Measurements from ENCODE around the gene PRR15L.

PRR15L gene

GRCh38 chr17:47959825-47960655 is 2.4 kb upstream of the PRR15L start:
- DNase-seq (ENCODE audit: low spot score) = no peak

- DNase-seq (ENCODE audit: low spot score) = no peak
Measured at GRCh38 chr17:47956791-47957590, 692 bp downstream of the PRR15L start.

DNA sequence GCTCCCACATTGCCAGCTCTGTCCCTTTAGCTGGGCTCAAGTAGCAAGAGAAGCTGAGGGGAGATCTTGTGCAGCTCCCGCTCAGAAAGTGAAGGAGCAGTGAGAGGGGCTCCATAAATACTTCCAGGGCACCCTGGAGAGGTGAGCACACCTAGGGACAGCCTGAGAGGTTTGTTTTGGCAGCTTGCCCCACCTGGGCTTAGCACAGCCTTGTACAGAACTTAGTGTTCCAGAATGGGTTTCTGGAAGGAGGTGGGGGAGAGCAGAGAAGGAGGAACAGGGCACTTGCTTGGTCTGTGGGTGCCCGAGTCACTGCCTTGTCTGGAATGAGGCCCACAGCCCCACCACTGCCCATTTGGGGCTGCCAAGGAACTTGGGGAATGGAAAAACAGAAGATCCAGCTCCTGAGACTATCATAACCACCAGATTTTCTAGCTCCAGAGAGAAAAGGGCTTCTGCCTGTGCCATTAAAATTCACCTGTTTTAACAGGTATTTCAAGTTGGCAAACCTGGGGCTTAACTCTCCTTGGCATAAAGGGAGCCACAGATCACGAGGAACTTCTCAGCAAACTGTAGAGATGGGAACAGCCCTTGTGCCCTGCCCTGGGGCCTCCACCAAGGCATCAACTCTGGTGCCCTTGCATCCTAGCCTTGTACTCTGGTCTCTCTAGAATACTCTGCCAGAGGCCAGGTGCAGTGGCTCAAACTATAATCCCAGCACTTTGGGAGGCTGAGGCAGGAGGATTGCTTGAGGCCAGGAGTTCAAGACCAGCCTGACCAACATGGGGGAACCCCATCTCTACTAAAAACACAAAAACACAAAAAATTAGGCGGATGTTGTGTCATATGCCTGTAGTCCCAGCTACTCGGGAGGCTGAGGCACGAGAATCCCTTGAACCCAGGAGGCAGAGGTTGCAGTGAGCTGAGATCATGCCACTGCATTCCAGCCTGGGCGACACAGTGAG is 1.9 kb downstream of the PRR15L start:
- DNase-seq (ENCODE audit: low spot score) = no peak

GRCh38 chr17:47953909-47954308 is 3.8 kb downstream of the PRR15L start:
- no peak for DNase-seq (ENCODE audit: low spot score)

- DNase-seq (ENCODE audit: low spot score) = no peak
Measured at GRCh38 chr17:47952171-47953021, 5.3 kb downstream of the PRR15L start.

GRCh38 chr17:47950448-47950847 is 7.2 kb downstream of the PRR15L start:
- DNase-seq (ENCODE audit: low spot score) = no peak

DNA sequence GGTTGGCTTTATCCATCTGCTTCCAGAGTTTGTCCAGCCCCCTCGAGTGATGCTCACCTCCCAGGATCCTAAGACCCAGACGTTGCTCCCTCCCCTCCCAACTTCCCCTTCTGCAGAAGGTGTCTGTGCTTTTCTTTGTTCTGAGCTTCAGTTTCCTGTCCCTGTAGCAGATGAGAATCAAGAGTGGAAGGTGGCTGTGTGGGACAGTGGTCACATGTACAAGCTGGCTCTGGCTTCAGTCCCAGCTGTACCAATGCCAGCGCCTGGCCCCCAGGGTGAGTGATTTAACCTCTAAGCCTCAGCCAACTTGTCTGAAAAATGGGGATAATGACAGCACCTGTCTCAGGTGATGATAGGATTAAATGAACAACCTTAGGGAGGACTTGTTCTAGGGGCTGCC is 7.7 kb downstream of the PRR15L start:
- no peak for DNase-seq (ENCODE audit: low spot score)

- DNase-seq (ENCODE audit: low spot score) = peak; percentile 75
Measured at GRCh38 chr17:47949197-47949759, 8.4 kb downstream of the PRR15L start.

DNA sequence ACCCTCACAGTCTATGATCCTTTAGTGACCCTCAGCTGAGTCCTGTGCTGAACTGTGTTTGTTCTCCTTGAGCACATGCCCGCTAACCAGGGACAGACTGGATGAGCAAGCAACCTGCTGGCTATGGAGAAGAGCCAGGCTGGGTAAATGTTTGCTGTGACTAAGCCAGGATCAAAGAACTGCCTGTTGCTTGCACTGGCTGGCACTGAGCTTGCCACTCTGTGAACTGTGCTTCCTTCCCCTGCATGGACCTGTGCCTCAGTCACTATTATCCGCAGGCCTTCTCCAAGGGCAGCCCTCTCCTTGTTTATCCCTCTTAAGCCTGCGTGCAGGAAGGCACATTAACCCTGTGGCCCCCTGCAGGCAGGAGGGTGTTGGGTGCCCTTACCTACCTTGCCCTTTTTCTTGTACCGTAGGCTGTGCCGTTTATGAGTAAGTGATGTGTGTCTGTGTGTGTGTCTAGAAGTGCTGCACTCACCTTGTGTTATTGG is 8.9 kb downstream of the PRR15L start:
- no peak for DNase-seq (ENCODE audit: low spot score)

- peak; percentile 94 for DNase-seq (ENCODE audit: low spot score)
Measured at GRCh38 chr17:47946929-47947397, 10.7 kb downstream of the PRR15L start.

- no peak for DNase-seq (ENCODE audit: low spot score)
Measured at GRCh38 chr17:47946516-47946915, 11.2 kb downstream of the PRR15L start.

- no peak for DNase-seq (ENCODE audit: low spot score)
Measured at GRCh38 chr17:47945529-47946508, 11.9 kb downstream of the PRR15L start.

DNA sequence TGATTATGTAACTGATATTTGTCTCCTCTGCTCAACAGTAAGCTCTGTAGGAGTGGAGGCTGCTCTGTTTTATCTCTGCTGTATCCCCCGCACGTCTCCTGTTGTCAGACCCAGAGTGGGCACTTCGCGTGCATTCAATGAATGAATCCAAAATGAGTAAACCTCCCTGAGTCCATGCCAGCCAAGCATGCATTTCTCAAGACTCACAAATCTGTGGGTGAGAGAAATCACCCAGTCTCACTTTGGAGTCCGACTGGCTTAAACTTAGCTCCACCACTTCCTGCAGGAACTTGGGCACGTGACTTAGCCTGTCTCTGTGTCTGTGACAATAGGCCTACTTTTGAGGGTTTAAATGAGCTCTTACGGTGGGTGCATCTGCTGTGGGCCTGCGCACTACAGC is 12.6 kb downstream of the PRR15L start:
- no peak for DNase-seq (ENCODE audit: low spot score)

- DNase-seq (ENCODE audit: low spot score) = no peak
Measured at GRCh38 chr17:47942568-47942967, 15.1 kb downstream of the PRR15L start.

DNA sequence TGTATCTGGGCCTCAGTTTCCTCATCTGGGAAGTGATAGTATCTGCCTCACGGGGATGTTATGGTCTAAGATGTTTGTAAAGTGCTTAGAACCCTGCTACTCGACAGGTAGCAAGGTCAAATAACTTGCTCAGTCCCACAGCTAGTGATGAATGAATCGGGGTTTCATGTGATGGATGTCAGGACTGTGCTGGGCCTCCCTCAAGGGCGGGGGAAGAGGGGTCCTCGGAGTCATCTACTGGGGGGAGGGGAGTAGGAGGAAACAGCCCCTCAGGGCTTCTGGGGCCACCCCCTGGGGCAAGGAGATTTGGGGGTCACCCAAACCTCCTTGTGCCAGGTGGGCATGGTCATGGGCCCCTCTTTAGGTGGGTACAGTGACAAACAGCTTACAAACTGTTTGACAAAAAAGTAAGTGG is 15.6 kb downstream of the PRR15L start:
- no peak for DNase-seq (ENCODE audit: low spot score)

DNA sequence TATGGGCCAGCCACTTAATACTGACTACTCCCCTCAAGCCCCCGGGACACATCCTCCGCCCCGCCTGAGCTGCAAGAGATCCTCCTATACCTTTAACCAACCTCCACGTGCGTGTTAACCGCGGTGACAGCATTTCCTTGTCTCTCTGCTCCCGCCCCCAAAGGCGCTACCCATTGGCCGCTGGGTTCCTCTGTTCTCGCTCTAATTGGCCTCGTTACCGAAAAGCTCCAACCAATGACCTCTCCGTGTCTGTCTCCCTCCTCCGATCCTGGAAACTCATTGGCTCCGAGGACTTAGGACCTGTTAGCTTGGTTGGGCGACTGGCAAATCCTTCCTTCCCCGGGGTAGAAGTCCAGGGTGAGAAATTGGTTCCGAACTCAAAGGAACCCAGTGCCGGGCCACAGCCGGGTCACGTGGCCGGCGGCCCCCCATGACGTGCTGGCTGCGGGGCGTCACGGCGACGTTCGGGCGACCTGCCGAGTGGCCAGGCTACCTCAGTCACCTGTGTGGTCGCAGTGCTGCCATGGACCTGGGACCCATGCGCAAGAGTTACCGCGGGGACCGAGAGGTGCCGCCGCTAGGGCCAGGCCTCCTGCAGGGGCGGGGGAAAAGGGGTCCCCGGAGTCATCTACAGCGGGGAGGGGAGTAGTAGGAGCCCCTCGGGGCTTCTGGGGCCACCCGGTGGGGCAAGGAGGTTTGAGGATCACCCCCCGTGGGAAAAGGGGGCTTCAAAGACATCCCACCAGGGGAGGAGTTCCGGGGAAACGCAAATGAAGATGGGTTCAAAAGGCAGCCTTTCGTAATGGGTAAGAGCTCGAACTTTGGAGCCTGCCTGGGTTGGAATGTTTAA is 16.2 kb downstream of the PRR15L start, which contains the start of gene PNPO:
PNPO (plus strand) TSS at position 326 of the 850 bp plus-strand sequence; CDS start at position 431, 105 bp downstream.
- DNase-seq (ENCODE audit: low spot score) = peak; percentile 98

- no peak for DNase-seq (ENCODE audit: low spot score)
Measured at GRCh38 chr17:47937941-47938340, 19.7 kb downstream of the PRR15L start.

DNA sequence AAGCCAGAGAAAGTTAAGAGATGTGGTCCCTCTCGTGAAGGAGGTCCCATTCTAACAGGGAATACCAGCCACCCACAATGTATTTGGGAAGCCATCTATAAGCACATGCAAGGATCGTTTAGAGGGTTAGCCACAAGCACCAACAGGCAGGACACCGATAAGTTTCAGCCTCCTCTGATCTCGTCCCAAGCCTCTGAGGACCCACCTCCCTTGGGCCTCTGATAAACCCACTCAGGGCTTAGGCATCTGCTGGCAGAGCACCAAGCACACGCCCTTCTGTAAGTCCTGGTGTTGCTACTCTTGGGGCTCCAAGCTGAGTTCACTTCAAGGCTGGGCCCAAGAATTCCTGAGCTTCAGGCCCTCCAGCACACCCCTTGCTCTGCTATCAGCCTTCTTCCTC is 21.7 kb downstream of the PRR15L start:
- peak; percentile 84 for DNase-seq (ENCODE audit: low spot score)

All from SW480 (cell line).